GM20000 (cell line): ENCODE measurements around the gene MAGI2.

Experiments used
- DNase-seq: peaks from one replicate; pipeline ENCODE4 v3.0.0; 2012; ENCODE audit warnings: low spot score
- TF ChIP-seq, protein P1 (sequence below): IDR thresholded peaks from 2 replicates; pipeline ENCODE4 v1.5.1; 2012; ENCODE audit warnings: mild to moderate bottlenecking, control low read depth; ENCODE audit errors: extremely low read depth, missing control alignments

MAGI2 gene

DNA sequence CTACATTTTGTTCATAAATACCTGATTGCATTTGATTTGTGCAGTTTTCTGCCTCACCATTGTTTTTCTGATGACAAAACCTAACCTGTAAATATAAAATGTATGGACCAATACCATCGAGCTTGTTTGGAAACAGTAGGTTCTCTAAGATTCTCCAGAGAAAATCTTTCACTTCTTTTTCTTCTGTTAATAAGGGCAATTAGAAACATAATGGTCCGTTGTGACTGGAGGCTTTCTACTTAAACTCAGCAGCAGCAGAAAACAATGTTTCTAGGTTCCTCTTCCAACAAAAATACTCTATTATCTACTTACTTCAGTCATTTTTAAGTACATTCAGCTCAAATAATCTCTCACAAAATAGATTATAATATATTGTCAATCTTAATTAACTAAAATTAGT is 1053.4 kb downstream of the MAGI2 start:
- TF ChIP-seq, protein P1, sequence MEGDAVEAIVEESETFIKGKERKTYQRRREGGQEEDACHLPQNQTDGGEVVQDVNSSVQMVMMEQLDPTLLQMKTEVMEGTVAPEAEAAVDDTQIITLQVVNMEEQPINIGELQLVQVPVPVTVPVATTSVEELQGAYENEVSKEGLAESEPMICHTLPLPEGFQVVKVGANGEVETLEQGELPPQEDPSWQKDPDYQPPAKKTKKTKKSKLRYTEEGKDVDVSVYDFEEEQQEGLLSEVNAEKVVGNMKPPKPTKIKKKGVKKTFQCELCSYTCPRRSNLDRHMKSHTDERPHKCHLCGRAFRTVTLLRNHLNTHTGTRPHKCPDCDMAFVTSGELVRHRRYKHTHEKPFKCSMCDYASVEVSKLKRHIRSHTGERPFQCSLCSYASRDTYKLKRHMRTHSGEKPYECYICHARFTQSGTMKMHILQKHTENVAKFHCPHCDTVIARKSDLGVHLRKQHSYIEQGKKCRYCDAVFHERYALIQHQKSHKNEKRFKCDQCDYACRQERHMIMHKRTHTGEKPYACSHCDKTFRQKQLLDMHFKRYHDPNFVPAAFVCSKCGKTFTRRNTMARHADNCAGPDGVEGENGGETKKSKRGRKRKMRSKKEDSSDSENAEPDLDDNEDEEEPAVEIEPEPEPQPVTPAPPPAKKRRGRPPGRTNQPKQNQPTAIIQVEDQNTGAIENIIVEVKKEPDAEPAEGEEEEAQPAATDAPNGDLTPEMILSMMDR = no peak
- DNase-seq = no peak

DNA sequence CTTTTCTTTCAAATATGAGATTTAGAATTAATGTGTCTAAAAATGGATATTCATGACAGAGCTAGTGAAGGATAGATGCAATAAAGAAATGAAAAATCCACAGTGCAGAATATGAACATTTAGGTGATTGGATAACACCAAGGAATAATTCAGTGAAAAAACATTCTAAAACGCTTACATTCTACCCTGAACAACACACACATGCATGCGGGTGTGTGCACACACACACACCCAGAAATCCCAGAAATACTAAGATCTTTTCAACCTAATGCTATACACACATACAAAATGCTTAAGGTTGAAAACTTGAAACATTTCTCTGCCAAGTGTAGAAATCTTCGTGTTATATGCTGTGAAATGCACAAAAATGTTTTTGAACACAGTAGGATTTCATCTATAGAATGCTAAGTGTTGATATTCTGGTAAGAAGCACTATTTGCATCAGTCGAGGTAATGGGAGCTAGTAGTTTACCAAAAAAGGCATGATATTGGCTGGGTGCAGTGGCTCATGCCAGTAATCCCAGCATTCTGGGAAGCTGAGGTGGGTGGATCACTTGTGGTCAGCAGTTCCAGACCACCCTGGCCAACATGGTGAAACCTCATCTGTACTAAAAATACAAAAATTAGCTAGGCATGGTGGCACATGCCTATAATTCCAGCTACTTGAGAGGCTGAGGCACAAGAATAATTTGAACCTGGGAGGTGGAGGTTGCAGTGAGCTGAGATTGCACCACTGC is 1054.3 kb downstream of the MAGI2 start:
- no peak for DNase-seq
- TF ChIP-seq, protein P1 = no peak

DNA sequence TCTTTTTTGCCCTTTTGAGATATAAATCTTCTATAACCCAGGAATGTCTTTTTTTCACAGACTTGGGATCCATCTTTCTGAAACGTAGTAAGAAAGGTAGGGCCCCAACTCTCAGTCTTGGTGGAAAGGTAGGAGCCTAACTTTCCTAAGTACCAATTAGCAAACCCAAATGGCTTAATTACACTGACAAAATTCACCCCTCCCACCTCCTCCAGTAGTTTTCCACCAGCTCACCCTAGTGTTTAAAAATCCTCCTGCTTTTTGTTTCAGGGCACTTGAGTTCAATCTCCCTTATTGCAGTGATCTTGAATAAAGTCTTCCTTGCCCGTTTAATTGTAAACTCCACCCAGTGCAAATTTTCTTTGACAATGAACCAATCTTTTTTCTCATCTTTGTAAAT is 1054.9 kb downstream of the MAGI2 start:
- TF ChIP-seq, protein P1 = no peak
- DNase-seq = no peak

DNA sequence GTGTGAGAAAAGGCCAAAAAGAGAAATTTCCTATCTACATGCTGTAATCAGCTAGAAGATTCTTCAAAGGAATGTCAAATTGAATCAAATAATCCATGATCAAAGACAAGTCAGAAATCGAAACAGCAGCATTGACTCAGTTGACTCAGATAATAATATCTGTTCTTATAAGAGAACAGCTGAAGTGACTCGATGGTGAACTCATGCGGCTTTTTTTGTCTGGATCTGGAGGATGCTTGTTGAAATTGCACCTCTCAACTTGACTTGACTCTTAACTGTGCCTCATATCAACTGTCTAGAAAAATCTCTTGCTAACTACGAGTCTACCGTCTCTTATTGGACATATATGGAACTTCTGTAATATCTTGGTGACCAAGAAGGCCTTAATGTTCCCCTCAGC is 1055.4 kb downstream of the MAGI2 start:
- no peak for DNase-seq
- TF ChIP-seq, protein P1 = no peak

DNA sequence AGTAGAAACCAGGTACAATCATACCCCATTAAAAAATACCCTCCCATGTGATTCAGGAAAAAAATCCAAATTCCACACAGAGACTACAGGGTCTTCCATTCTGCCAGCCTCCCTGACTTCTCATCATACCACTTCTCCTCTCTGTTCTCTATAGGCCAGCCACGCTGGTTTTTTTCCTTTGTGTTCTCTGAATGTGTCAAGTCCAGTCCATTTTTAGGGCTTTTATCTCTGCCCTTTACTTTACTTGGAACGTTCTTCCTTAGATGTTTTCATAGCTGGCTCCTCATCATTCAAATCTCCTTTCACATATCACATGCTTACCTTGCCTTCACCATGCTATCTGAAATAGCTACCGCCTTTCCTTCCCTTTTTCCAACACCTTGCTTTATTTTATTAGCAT is 1057.3 kb downstream of the MAGI2 start:
- no peak for DNase-seq
- TF ChIP-seq, protein P1 = no peak

DNA sequence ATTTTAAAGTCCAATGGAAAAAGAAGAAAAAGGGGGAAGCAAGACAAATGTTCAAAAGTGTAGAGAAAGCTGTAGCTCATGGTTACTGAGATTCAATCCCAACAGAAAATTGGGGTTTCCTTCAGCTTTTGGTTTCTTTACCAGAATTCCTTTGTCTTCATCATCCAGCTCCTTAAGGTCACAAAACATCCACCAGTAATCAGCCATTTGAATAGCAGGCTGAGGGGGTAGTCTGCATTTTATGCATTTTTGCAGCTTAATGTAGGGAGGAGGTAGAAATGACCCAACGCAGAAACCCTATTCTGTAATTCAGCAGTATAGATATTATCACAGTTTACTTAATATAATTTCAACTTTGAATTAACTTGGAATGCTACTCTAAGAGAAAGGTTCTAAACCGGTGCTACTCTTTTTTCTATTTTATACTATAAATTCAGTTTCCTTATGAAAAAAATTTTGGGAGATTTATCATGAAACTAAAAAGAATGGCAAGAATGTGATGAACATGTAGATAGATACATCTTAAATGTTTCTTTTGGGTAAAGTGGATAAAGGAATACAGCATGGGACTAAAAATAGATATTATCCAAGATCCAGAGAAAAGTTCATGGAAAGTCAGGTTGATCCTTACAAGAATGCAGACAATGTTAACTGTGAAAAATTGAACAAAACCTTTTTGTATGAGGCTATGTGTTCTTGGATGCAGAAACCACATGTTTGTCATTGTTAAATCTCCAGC is 1058.0 kb downstream of the MAGI2 start:
- TF ChIP-seq, protein P1 = no peak
- no peak for DNase-seq

DNA sequence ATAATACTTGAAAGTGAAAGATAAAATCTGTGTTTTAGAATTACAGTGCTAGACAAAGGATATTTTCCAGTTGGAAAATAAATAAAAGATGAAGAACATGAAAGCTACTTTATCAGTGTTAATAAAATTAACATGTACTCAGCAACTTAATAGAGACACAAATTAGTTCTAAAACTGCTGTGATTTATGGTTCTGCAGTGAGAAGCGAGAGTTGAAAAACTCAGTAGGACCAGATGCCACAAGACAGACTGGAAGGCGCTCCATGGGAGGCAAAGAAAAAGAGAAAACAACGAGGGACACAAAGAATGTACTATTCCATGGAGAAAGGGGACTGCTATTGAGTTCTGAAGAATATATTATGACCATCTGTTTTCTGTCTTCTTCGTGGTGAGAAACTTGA is 1064.4 kb downstream of the MAGI2 start:
- DNase-seq = no peak
- TF ChIP-seq, protein P1 = no peak
